ENCODE results near the gene PRKG1.
"Not testable (repeated sequence)": the region's sequence is repeated elsewhere in the genome, so short reads cannot be mapped to it uniquely, and the experiment has no call there.

Gene PRKG1

DNA sequence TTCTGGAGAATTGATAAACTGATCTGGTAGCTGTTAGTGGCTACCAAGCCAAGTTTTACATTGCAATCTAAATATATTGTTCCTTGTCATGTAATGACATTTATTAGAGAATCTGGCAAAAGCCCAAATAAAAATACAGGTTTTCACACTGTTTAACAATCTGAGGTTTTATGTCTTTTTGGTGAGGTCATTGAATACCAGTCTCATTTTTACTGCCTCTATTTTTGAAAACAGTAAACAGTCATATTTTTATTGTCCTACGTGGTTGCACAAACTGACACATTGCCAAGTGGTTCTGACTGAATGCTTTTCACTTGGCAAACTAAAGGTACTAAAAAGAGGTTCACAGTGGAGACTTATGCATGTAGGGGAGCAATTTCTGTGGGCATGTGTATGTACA lies 157.5 kb downstream of the PRKG1 start:
- DNase-seq = no peak

DNA sequence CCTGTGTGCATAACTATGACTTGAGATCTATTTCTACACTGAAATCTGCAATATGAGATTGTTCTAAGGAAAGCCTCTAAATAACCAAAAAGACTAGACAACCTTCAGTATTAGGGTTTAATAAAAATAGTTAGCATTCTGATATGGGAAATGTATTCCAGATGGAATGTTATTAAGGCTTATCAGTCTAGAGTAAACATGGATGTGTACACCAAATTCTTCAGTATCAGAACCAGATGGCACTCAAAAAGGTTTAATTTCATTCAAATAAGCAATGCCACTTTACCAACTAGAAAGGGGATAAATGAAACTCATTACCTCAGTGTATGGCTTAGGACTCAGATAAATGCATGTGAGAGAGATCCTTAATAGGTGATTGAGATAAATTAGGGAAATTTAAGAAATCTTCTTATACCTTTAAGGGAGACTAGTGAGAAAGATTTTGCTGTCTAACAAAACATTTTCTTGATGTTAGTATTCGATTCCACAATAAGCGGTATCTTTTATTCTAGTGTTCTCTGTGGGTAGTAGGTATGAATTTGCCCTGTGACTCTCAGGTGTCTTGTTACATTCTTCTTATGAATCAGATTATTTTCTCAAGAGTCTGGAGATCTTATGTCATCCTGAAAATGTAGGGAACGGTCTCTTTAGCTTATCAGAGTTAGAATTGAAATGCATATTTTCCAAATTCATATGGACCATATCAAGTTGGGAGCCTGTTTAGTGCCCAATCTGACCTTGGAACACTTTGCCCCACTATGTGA lies 159.2 kb downstream of the PRKG1 start:
- no peak for DNase-seq

DNA sequence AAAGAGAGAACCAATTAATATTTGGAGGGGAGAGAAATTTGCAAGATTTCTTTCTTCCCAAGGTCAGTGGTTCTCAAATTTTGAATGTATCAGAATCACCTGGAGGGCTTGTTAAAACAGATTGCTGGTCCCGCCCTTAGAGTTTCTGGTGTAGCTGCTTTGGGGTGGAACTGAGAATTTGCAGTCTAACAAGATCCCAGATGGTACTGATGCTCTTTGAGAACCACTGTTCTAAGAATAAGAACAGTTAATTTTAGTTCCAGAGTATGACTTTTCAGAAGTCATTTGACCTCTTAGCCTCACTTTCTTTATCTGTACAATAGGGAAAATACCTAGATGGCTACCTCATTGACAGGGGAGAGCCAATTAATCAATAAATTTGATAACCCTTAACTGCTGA lies 161.6 kb downstream of the PRKG1 start:
- no peak for DNase-seq

DNA sequence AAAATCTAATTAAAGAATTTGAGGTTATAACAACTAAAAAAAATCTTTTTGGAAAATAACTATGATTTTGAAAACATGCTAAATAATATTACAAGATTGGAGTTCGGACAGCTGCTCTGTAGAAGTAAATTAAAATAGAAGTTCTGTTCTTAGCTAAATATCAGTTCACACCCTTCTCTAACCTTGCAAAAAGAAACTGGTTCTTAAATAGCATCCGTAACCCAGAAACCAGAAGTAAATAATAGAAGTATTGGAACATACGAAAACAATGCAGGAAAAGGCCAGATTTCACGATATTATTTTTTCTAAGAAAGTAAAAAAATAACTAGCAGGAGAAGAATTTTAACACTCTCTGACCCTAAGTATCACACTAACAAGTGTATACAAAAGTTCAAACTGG lies 164.7 kb downstream of the PRKG1 start:
- no peak for DNase-seq

DNA sequence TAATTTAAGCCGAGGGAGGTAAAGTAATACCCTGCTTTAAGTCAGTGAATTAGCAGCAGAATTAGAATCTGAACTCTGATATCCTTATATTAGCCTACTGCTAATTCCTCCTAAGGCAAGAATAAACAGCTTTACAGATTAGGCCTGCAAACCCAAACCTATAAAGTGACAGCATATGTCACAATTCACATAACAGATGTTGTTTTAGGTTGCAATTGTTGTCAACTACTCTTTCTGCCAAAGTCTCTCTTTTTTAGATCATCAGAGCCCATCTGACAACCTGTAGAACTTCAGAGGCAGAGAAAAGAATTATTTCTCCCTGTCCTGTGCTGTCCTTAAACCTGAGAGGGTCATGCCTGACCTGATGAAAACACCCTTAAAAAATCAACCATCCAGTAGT lies 167.2 kb downstream of the PRKG1 start:
- no peak for DNase-seq

DNA sequence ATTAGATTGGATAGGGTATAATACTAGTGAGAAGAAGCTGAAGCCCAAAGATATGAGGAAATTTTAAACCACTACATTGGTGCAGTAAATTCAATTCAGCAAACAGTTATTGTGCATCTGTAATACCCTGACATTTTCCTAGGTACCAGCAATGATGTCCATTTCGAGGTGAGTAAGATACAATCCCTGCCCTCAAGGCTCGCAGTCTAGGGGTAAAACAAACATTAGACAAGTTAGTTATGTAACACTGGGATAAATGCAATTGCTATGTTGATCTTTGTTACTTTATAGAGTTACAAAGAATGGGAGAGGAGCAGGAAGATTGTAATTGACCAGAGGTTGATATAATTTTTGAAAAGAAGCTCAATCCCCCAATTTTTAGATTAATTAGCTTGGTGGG lies 168.1 kb downstream of the PRKG1 start:
- DNase-seq = no peak

DNA sequence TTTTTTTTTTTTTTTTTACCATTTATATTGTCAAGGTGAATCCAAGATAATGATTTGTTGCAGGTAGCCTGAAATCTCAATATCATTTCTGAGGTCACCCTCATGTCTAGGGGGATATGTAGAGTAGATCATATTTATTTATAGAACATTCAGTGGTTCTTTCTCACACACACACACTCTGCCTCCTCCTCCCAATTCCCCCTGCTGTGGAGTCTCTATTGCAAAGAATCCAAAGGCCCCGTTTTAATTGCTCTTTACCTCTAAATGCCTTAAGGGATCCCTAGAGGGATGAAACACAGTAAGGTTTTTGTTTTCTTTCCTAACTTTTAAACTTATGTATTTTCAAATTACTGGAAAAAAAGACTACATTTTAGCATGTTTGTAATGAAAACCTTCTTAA lies 170.0 kb downstream of the PRKG1 start:
- no peak for DNase-seq

DNA sequence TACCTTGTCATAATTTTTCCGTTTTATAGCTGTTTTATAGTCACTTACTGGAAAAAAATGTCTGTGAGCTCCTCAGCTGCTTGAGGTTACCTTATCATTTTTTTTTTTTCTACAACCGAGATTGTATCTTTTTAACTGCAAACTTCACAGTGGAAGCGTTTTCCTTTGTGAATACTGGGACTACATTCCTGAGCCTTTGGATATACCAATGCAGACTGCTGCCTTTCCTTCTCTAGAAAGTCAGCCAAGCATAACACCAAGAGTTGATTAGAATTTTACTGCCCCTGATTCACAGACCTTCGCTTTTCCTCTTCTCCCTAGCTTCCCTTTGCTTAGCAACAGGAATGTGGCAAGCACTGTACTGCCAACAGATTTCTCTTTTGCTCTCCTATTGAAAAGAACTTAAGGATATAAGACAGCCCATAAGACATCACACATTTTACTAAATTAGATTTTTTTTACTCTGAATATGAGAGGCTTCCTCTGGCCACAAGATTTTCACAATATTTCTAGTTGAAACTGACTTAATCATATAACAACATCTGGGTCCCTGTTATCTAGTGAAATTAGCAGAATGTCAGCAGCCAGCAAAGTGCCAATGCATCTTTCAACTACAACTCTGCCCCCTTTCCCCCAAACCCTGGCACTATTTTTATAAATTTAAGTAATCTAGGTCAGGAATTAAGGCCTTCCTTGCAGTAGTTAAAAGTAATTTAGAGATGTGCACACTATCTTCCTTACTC lies 170.6 kb downstream of the PRKG1 start:
- no peak for DNase-seq

DNA sequence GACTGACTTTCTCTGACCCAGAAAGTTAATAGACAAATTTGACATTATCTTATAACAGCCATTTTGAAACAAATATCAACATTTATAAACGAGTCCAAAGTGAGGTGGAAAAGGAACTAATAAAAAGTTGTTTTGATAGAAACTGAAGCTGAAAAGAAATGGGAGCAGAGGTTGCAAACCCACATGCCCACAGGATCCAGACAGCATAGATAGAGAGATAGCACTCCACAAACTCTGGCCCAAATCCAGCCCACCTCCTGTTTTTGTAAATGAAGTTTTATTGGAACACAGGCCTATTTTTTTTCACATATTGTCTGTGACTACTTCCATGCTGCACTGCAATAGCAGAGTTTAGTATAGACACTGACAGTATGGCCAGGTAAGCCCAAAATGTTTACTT lies 171.9 kb downstream of the PRKG1 start:
- no peak for DNase-seq

DNA sequence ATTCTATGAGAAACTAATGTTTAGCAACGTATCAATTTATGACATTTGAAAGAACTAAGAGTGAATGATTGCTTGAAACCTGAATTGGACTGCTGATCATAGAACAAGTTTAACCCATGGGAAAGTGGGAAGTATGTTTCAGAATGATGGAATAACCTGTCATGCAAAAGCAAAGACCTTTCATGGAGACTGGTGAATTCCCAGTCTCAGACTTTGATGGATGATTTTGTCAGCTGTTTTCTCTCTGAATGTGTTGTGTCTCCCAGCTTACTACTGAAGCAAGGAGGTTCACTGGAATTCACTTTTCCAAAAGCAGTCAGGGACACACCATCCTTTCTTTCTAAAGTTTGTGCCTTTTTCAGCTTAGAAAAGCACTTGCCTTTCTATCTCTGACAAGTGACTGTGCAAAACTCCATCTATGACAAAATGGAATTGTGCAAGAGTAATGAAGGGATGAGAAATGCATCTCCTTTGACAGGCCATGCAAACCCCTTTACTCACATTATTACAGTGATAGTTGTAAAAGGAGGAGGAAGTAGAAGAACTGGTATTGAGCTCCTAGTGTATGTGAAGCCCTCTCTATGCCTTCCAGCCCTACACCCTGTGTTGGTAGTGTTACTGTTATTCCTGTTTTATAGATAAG lies 176.1 kb downstream of the PRKG1 start:
- DNase-seq = no peak

DNA sequence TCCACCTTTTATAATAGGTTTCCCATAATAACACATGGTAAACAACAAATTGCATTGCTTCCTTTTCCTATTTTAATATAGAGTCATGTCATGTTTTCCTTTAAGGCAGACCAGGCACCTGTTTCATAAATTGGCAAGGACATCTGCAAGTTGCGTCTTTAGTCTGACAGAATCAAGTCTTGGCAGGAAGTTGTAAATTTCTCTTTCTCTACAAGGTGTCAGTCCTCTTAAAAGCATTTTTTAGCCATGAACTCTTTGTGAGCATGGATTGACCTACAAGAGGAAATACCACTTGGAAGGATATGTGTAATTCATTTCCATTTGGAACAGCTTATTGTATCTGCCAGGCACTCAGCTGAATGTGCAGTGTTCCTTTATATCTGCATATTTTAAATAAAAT lies 176.8 kb downstream of the PRKG1 start:
- DNase-seq = no peak

DNA sequence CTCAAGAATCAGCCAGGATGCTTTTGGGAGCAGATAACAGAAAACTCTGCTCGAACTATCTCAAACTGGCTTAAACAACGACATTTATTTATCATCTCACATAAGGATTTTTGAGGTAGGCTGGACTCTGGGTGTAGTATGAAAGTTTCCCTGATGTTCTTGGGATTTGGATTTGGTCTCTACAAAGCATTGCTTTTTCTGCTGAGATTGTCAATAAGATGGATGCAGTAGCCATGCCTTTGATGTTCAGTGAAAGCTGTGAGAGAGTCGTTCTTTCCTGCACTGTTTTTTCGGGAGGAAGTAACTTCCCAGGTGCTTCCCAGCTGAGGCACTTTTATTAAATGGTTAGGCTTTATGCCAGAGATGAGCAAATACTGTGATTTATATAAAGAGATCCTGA lies 181.1 kb downstream of the PRKG1 start:
- no peak for DNase-seq

DNA sequence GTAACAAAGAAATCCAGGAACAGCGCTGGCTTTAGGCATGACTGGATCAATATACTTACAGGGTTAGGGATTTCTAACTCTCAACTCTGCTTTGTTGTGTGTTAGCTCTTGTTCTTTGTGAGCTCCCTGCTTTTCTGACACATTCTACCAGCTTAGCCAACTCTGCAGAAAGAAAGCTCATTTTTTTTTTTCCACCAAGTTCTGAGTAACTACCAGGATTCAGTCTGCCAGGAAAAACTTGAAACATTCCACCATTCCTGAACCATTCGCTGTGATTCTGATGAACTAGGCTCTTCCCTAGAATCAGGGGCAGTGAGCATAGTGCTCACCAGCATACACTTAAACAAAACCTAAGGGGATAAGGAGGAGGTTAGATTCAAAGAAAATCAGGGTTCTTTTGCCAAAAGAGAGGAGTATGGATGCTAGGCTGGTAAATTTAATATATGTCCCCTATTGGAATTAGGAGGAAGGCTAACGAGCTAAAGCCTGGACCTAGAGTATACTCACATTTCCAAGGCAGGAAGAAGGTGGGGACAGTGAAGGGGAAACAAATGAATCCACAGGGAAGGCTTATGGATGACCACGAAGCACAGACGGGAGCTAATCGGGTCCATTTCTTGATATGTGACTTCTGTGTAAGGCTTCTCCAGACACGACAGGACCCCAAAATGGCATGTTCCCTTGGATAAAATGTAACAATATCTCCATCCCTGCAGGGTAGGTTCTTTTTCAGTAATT lies 183.4 kb downstream of the PRKG1 start:
- DNase-seq = no peak

DNA sequence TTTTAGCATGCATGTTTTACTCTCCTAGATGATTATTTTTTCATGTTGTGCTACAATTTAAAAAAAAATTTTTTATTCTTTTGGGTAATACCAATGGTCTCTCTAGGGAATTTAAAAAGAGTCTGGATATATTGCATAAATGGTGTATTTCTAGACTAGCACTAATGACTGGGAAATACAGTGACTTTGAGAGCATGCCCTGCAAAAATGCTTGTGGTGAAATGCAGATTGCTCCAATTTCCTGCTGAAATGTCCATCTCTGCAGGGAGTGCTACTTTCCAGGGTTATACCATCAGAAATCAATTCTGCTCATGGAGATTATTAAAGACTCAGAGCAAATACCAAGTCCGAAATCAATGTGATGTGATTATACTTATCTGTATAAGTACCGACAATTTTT lies 186.1 kb downstream of the PRKG1 start:
- DNase-seq = no peak

DNA sequence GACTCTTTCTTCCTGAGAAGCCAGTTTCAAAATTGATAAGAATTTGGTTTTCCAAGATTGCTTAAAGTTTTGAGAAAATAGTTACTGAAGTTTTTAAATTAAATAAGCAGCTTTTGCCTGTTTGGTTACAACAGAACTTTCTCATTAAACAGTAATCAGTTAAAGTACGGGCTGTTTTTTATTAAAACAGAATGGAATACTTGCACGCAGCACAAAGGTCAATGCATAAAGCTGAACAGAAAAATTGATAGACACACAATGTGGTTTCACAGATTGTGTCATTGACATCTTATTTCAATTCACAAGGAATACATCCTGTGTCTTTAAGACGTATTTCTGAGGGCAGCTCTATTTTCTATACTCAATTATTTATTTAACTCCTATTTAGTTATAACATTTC lies 192.2 kb downstream of the PRKG1 start:
- no peak for DNase-seq

DNA sequence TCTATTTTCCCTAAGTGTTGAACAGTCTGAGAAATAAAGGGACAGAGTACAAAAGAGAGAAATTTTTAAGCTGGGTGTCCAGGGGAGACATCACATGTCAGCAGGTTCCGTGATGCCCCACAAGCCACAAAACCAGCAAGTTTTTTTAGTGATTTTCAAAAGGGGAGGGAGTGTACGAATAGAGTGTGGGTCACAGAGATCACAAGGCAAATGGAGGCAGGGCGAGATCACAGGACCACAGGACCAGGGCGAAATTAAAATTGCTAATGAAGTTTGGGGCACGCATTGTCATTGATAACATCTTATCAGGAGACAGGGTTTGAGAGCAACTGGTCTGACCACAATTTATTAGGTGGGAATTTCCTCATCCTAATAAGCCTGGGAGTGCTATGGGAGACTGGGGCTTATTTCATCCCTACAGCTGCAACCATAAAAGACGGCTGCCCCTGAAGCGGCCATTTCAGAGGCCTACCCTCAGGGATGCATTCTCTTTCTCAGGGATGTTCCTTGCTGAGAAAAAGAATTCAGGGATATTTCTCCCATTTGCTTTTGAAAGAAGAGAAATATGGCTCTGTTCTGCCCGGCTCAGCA lies 193.8 kb downstream of the PRKG1 start:
- not testable (repeated sequence) for DNase-seq

DNA sequence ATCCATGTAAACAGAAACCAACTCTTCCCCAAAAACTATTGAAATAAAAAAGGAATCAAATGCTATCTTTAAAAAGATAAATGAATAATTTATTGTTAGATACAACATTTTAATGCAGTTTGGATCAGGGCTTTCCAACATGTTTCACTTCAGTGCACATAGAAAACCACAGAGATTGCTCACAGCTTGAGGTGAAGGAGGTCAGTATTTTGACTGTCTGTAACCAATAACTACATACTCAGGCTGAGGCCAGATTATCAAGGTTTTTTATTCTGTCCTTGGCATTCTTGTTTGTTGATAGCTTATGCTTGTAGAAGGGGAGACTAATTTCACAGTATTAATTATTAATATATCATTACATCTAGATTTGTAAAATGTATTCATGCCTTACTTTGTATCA lies 195.5 kb downstream of the PRKG1 start:
- DNase-seq = no peak

DNA sequence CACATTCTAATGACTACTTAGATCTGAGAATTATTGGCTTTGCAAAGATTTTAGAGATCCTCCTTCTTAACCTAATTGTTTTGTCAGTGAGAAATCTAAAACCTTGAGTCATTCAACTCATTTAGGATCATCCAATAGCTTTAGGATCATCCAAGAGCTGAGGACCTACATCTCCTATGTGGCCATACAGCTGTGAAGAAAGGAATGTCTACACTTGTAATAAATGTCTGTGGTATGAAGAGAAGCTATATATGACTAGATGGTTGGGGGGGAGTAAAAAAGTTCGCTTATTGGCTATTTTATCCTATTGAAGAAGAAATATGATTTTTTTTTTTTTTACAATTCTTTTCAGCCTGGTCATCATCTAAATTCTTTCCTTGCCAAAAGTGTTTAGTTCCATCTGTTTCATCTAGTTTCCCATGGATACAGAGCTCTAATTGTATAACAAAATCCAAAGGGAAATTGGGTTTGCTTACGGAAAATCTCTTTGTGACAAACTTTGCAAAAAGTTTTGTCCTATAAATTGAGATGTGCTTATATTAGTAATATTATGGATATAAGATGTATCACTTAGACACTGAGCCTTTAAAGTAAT lies 196.7 kb downstream of the PRKG1 start:
- no peak for DNase-seq

DNA sequence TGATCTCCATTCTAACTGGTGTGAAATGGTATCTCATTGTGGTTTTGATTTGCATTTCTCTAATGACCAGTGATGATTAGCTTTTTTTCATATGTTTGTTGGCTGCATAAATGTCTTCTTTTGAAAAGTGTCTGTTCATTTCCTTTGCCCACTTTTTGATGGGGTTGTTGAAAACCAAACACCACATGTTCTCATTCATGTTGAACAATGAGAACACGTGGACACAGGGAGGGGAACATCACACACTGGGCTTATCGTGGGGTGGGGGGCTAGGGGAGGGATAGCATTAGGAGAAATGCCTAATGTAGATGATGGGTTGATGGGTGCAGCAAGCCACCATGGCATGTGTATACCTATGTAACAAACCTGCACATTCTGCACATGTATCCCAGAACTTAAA lies 197.8 kb downstream of the PRKG1 start:
- not testable (repeated sequence) for DNase-seq

DNA sequence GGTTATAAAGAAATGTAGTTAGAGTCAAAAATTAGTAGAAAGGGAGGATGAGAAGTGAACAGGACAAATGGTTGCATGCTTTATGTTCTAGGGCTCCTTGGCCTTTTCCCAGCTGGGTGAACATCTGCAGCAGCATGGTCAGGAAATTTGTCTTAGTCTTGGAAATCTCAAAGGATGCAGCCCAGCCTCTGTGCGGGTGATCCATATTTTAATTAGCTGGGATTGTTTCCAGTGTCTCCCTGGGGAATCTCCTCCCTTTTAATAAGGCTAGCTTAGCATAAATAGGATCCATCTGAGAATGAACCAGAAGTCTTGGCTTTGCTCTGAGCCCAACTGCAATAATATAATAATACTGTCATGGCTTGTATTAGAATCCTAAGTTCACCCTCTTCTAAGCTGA lies 198.3 kb downstream of the PRKG1 start:
- no peak for DNase-seq

DNA sequence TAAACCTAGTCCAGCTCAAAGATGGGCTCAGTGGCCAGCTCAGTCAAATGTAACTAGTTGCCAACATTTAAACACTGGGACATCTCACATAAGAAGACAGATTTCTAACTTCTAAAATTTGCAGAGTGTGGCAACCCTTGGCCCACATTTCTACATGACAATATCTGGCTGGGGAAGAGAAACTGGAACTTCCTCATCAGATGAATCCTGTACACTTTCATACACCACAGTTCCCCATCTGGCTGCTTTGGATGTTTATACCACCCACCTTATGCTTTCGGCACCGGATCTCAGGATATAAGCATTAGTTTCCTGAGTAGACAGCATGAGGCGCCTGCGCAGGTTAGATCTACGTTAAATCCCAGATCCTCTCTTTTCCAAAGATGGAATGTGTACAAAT lies 199.3 kb downstream of the PRKG1 start:
- DNase-seq = no peak

DNA sequence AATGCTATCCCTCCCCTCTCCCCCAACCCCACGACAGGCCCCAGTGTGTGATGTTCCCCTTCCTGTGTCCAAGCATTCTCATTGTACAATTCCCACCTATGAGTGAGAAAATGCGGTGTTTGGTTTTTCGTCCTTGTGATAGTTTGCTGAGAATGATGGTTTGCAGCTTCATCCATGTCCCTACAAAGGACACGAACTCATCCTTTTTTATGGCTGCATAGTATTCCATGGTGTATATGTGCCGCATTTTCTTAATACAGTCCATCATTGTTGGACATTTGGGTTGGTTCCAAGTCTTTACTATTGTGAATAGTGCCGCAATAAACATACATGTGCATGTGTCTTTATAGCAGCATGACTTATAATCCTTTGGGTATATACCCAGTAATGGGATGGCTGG lies 201.8 kb downstream of the PRKG1 start:
- DNase-seq = not testable (repeated sequence)

DNA sequence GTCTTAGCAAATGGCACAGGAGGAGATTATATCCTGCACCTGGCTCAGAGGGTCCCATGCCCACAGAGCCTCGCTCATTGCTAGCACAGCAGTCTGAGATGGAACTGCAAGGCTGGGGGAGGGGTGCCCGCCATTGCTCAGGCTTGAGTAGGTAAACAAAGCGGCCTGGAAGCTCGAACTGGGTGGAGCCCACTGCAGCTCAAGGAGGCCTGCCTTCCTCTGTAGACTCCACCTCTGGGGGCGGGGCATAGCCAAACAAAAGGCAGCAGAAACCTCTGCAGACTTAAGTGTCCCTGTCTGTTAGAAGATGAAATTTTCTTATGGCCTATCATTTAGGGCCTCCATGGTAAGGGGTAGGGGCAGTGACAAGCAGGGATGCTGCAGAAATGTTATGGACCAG lies 207.1 kb downstream of the PRKG1 start:
- not testable (repeated sequence) for DNase-seq

Measured in CD4-positive, alpha-beta T cell treated with Interleukin-1 beta for 1 hour (primary cell).